HG03460 (cell line): ENCODE data around the gene CEP164.
A peak's percentile ranks its signal among the peaks of the same experiment; 100 is the strongest.

Experiments used
- ATAC-seq: cut with Tn5 transposase; IDR thresholded peaks from one replicate; pipeline ENCODE4 v1.9.1; 2021; ENCODE audit not compliant: unreplicated experiment

CEP164 gene

GRCh38 chr11:117417856-117418255 is 90.2 kb downstream of the CEP164 start:
- ATAC-seq = no peak

GRCh38 chr11:117418737-117419481 is 91.3 kb downstream of the CEP164 start:
- no peak for ATAC-seq

GRCh38 chr11:117419482-117420142 is 92.0 kb downstream of the CEP164 start:
- no peak for ATAC-seq

- no peak for ATAC-seq
Observed at GRCh38 chr11:117420143-117420485, 92.5 kb downstream of the CEP164 start.

- ATAC-seq = no peak
Observed at GRCh38 chr11:117420598-117420997, 92.9 kb downstream of the CEP164 start.

GRCh38 chr11:117421041-117421440 is 93.4 kb downstream of the CEP164 start:
- ATAC-seq = no peak

GRCh38 chr11:117421476-117421875 is 93.8 kb downstream of the CEP164 start:
- no peak for ATAC-seq

- no peak for ATAC-seq
Observed at GRCh38 chr11:117423046-117423575, 95.5 kb downstream of the CEP164 start.

GRCh38 chr11:117424781-117425180 is 97.1 kb downstream of the CEP164 start:
- ATAC-seq = no peak

GRCh38 chr11:117425679-117426296 is 98.1 kb downstream of the CEP164 start:
- ATAC-seq = no peak

- no peak for ATAC-seq
Observed at GRCh38 chr11:117426297-117426685, 98.6 kb downstream of the CEP164 start.

GRCh38 chr11:117426941-117427340 is 99.3 kb downstream of the CEP164 start:
- no peak for ATAC-seq

- ATAC-seq = no peak
Observed at GRCh38 chr11:117427356-117427874, 99.8 kb downstream of the CEP164 start.

GRCh38 chr11:117428186-117428855 is 100.7 kb downstream of the CEP164 start:
- no peak for ATAC-seq

- no peak for ATAC-seq
Observed at GRCh38 chr11:117428856-117429229, 101.2 kb downstream of the CEP164 start.

- no peak for ATAC-seq
Observed at GRCh38 chr11:117430293-117430955, 102.8 kb downstream of the CEP164 start.

- ATAC-seq = no peak
Observed at GRCh38 chr11:117431436-117431835, 103.8 kb downstream of the CEP164 start.

GRCh38 chr11:117433717-117434116 is 106.1 kb downstream of the CEP164 start:
- ATAC-seq = no peak

GRCh38 chr11:117434481-117434880 is 106.8 kb downstream of the CEP164 start:
- ATAC-seq = no peak

GRCh38 chr11:117435326-117435725 is 107.7 kb downstream of the CEP164 start:
- peak; percentile 68 for ATAC-seq
